Measurements from ENCODE around the gene NOSIP. TPM values are rescaled to one million over a fixed set of nuclear protein-coding genes. Genes with fewer than 3 reads are reported as not detected.

Gene NOSIP
- total and polyA plus RNA-seq, 2 of the 4 experiments (the other 2 are of a cell fraction), result 118 to 138 TPM

DNA sequence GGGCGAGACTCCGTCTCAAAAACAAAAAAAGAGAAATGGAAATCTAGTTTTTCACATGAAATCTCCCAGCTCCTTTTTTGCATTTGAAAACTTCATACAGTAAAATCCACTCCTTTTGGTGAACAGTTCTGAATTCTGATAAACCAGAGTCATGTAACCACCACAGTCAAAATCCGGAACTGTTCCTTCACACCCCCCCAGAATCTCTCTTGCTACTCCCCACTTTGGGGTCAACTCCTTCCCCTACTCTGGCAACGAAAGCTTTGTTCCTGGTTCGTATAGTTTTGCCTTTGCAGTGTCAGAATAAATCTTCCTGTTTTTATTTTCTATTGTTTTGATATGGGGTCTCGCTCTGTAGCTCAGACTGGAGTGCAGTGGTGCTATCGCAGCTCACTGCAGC, 28.8 kb downstream of the NOSIP start:
- Histone ChIP-seq H3K79me1 (ENCODE audit: low read depth in 1 of 2, low read length in 2 of 2) (peaks cover 0 to 4% of the 10 kb centered on the region in 2 experiments; a peak in 1 of 4 replicates), H3K9me1 (ENCODE audit: insufficient read depth, low read length) (0 out of 2 replicates have a peak, but pooled peaks cover 3% of the 10 kb centered on the region), H3K36me3 (ENCODE audit: control insufficient read depth, insufficient read depth, low read length) (peaks cover 20% of the 10 kb centered on the region), H4K5ac (ENCODE audit: low read depth, low read length) (no peak overlapping the region), H3K14ac (replicated peaks; ENCODE audit: low read depth, low read length) (no peak overlapping the region), H2AK5ac (ENCODE audit: low read depth, low read length) (no peak overlapping the region), H3K4me3 (ENCODE audit: insufficient read depth, low read depth, low read length) (no peak overlapping the region), H3K9ac (ENCODE audit: low read depth, low read length) (no peak overlapping the region), H3K27me3 (ENCODE audit: control insufficient read depth, insufficient read depth, low read length) (no peaks in the 10 kb centered on the region), H4K91ac (ENCODE audit: insufficient read depth, low read depth, low read length) (no peak overlapping the region), H3K4me1 (ENCODE audit: control insufficient read depth, insufficient read depth, low read length) (no peaks in the 10 kb centered on the region), H3K4me2 (ENCODE audit: low read depth, low read length) (no peak overlapping the region), H2AFZ (replicated peaks; ENCODE audit: low read length, poor library complexity) (no peak overlapping the region), H2AK9ac (replicated peaks; ENCODE audit: low read depth, low read length, poor library complexity) (no peak overlapping the region), H3K4ac (ENCODE audit: low read depth, low read length) (no peak overlapping the region), H4K20me1 (ENCODE audit: insufficient read depth, low read length) (no peaks in the 10 kb centered on the region), H3K23ac (ENCODE audit: low read depth, low read length) (no peak overlapping the region), H3K56ac (ENCODE audit: extremely low read depth, insufficient read depth, low read length) (no peak overlapping the region), H2BK20ac (ENCODE audit: low read depth, low read length) (no peak overlapping the region), H2BK120ac (ENCODE audit: low read depth, low read length) (no peak overlapping the region), H4K8ac (ENCODE audit: low read depth in 2 of 2, low read length in 2 of 2) (no peak overlapping the region), H3K27ac (ENCODE audit: insufficient read depth, low read length) (no peak overlapping the region), H2BK5ac (ENCODE audit: low read depth, low read length, poor library complexity, severe bottlenecking) (no peak overlapping the region), H2BK15ac (ENCODE audit: low read depth, low read length) (no peak overlapping the region), H3K18ac (ENCODE audit: low read depth, low read length) (no peak overlapping the region), H3K9me3 (ENCODE audit: control insufficient read depth, insufficient read depth, low read length) (no peaks in the 10 kb centered on the region)
- WGBS, 2 experiments (ENCODE audit: extremely low coverage in 2 of 2, insufficient read length in 1 of 2), result 100% methylated on average over 2 of the region's 7 CpGs; no CpG with 5 or more reads in 1 of the 2 experiments
- DNase-seq, result no peak
- no TSS peak for BruUV-seq (replicated peaks)
- POLR2A ChIA-PET (ENCODE audit: unreplicated experiment), result no interaction called here
- TF ChIP-seq MAFK (IDR thresholded peaks at IDR 0.05; ENCODE audit: low read depth, low read length) (no peak), POLR2A (IDR thresholded peaks at IDR 0.05; ENCODE audit: low read depth, low read length) (no peak), RAD21 (IDR thresholded peaks at IDR 0.05; ENCODE audit: low read length) (no peak)
- in situ Hi-C loops (cut with MboI; ENCODE audit: low sequenced_read_pairs) (loop anchor here (25.0 kb wide), 1 partner anchor 289 kb away; no protein-coding TSS in a partner anchor), intact Hi-C loops (cut with micrococcal nuclease) (no loop called here), dilution Hi-C loops (cut with HindIII; ENCODE audit: low sequenced_read_pairs, unreplicated experiment) (no loop called here)
- CTCF ChIA-PET, result interaction anchor here (0.6 to 0.7 kb wide), 2 partner anchors 120 to 415 kb away, joined by 3 to 4 read pairs; no protein-coding TSS in a partner anchor
- ATAC-seq (ENCODE audit: low read depth), result no peak

Measured in IMR-90 (cell line).